IPS DF 6.9 (cell line): ENCODE measurements around the gene CTSG.
"Not testable (repeated sequence)": the region's sequence is repeated elsewhere in the genome, so short reads cannot be mapped to it uniquely, and the experiment has no call there.

Source experiments
- DNase-seq: peaks from one replicate; pipeline ENCODE4 v3.0.0-alpha.2; 2013; ENCODE audit warnings: low read depth, low spot score
- H3K27ac ChIP-seq: one replicate; pipeline ENCODE4 v1.5.1; 2013; ENCODE audit warnings: low read length, control low read depth
- H3K27me3 ChIP-seq: 2 replicates; pipeline ENCODE4 v1.6.1; 2013; ENCODE audit warnings: mild to moderate bottlenecking, low read length; ENCODE audit not compliant: control insufficient read depth, insufficient read depth
- H3K36me3 ChIP-seq: 2 replicates; pipeline ENCODE4 v1.6.1; 2013; ENCODE audit warnings: low read length; ENCODE audit not compliant: control insufficient read depth, insufficient read depth
- H3K4me1 ChIP-seq: 2 replicates; pipeline ENCODE4 v1.6.1; 2013; ENCODE audit warnings: low read length; ENCODE audit not compliant: control insufficient read depth, insufficient read depth
- H3K4me3 ChIP-seq: 2 replicates; pipeline ENCODE4 v1.5.1; 2013; ENCODE audit warnings: mild to moderate bottlenecking, low read length
- H3K9me3 ChIP-seq: 2 replicates; pipeline ENCODE4 v1.6.1; 2013; ENCODE audit warnings: low read length, inconsistent platforms; ENCODE audit not compliant: control insufficient read depth, insufficient read depth
- WGBS: extraction: QIAGEN DNeasy Blood & Tissue Kit; methylation state at CpG from one replicate; pipeline ENCODE4 v1.1.7; 2013; ENCODE audit warnings: mixed read lengths, missing lambda C conversion rate; ENCODE audit not compliant: insufficient read length, insufficient coverage; 5-methylcytosine and 5-hydroxymethylcytosine counted together

CTSG gene

GRCh38 chr14:24542346-24542936 lies 33.6 kb downstream of the CTSG start:
- no peak for DNase-seq
- Histone ChIP-seq H3K9me3 (no peaks in the 10 kb centered on the region), H3K27me3 (no peaks in the 10 kb centered on the region), H3K36me3 (no peaks in the 10 kb centered on the region), H3K27ac (no peak overlapping the region), H3K4me3 (no peak overlapping the region), H3K4me1 (no peaks in the 10 kb centered on the region)
- no CpG with 5 or more reads among the region's 2 CpGs for WGBS

GRCh38 chr14:24535737-24536136 lies 40.3 kb downstream of the CTSG start:
- Histone ChIP-seq H3K9me3 (no peaks in the 10 kb centered on the region), H3K4me1 (no peaks in the 10 kb centered on the region), H3K36me3 (no peaks in the 10 kb centered on the region), H3K27me3 (no peaks in the 10 kb centered on the region), H3K27ac (no peak overlapping the region), H3K4me3 (no peak overlapping the region)
- no peak for DNase-seq
- no CpG with 5 or more reads among the region's 1 CpG for WGBS

GRCh38 chr14:24534286-24534685 lies 41.8 kb downstream of the CTSG start:
- no CpG with 5 or more reads among the region's 3 CpGs for WGBS
- Histone ChIP-seq H3K27me3 (no peaks in the 10 kb centered on the region), H3K4me3 (no peak overlapping the region), H3K36me3 (no peaks in the 10 kb centered on the region), H3K27ac (no peak overlapping the region), H3K9me3 (no peaks in the 10 kb centered on the region), H3K4me1 (no peaks in the 10 kb centered on the region)
- no peak for DNase-seq

- H3K4me3 ChIP-seq, DNase-seq, H3K4me1 ChIP-seq, H3K36me3 ChIP-seq, H3K9me3 ChIP-seq, H3K27ac ChIP-seq, H3K27me3 ChIP-seq: not testable (repeated sequence)
- WGBS = no CpG with 5 or more reads among the region's 15 CpGs
These were observed 50.0 kb downstream of the CTSG start for GRCh38 chr14:24525877-24526620.
